ENCODE data around the gene SERF2.

The SERF2 gene

DNA sequence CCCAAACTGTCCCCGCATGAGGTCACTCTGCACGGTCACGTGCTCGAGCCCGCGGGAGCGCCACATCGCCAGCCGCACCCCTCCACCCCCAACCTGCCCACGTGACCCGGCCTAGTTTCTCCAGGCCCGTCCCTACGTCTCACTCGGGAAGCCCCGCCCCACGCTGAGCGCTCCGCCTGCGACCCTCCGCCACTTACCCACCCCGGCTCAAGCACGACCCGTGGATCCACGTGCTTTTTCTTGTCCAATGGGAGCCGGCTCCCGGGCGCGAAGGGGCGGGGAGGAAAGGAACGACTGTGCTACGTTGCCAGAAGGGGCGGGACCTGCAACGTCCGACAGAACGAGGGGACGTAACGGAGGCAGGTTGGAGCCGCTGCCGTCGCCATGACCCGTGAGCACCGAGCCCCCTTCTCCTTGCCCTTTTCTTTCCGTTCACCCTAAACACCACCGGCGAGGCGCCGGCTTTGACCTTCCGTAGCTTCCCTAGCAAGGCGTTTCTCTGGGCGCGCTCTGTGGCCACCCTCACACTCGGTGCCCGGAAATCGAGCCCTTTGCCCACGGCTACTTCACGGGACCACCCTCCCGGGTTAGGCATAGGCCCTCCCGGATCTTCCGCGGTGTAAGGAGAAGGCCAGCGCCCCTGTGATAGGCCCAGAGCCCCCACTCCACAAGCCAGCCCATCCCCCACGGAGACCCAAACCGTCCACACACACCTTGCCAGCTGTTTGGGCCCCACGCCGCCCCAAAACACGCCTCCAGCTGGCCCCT is at the start of gene SERF2:
TSS of gene SERF2 (plus strand) at position 328 of the 768 bp plus-strand sequence. CDS start at position 385, 57 bp downstream.
- peak; percentile 100 for DNase-seq (ENCODE audit: low read depth in 3 of 3)

DNA sequence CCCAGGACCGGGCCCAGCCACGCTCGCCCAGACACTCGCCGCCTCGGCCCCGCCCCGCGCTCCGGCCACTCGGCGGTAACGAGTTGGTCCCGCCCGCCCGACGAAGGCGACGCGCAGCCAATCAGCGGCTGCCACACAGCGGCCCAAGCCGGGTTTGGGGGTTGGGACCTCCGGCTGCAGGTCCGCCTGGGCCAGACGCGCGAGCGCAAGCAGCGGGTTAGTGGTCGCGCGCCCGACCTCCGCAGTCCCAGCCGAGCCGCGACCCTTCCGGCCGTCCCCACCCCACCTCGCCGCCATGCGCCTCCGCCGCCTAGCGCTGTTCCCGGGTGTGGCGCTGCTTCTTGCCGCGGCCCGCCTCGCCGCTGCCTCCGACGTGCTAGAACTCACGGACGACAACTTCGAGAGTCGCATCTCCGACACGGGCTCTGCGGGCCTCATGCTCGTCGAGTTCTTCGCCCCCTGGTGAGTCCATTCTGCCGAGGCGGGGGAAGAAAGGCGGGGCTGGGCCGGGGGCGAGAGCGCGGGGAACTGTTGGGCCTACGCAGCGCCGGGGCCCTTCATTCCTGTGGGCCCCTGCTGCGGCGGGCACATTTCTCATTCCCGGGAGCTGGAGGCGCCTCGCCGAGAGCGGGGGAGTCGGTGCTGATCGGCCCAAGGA is 45.7 kb upstream of the SERF2 start, which contains the start of gene PDIA3:
TSS of gene PDIA3 (plus strand) at position 194 of the 658 bp plus-strand sequence. CDS start at position 296, 102 bp downstream.
- peak; percentile 75 to 84 (median 80) for DNase-seq (ENCODE audit: low read depth in 3 of 3)

DNA sequence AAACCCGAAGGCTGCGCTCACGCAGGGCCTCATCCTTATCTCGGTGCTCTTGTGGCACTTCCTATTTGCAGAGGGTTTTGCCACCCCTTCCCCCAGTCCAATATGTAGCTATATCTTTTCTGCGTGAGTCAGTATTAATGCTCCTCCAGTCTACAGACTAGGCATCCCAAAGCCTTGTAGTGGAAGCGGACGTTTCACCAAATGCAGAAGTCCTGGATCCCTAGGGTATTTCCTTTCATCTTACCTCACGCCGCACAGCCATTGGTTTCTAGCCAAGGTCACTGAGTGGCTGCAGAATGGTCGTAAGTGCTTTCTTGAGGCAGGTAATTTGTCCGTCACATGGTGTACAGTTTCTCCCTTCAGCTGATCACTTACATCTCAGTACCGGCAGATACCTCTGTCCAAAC is 45.2 kb upstream of the SERF2 start:
- DNase-seq (ENCODE audit: low read depth in 3 of 3) = peak in 1 of 3 donors; percentile 7

DNA sequence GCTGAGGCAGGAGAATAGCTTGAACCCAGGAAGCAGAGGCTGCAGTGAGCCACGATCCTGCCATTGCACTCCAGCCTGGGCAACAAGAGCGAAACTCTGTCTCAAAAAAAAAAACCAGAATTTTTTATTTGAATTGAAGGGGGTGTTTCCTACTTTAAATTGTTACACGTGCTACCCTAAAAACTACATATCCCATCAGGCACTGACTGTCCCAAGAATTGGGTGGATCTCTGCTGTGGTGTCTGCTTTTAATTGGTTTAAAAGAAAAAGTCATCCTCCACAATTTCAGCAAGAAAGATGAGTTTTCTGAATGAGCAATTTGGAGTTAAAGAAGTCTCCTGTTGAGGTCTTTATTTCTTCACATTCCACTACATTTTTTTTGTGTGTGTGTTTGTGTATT is 43.7 kb upstream of the SERF2 start:
- no peak for DNase-seq (ENCODE audit: low read depth in 3 of 3)

DNA sequence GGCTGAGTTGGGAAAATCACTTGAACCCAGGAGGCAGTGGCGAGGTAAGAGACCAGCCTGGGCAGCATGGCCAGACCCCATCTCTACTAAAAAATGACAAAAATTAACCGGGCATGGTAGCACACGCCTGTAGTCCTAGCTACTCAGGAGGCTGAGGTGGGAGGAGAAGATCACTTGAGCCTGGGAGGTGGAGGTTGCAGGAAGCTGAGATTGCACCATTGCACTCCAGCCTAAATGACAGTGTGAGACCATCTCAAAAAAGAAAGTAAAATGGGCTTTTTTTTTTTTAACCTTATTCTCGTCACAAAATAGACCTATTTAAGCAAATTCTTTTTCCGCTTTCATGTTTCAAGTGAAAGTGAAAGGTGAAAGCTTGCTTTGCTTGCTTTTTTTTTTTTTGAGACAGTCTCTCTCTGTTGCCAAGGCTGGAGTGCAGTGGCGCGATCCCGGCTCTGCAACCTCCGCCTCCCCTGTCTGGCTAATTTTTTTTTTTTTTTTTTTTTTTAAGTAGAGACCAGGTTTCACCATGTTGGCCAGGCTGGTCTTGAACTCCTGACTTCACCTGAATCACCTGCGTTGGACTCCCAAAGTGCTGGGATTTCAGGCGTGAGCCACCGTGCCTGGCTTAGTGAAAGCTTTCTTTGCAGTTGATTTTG is 42.3 kb upstream of the SERF2 start:
- peak in 1 of 3 donors; percentile 23 for DNase-seq (ENCODE audit: low read depth in 3 of 3)

DNA sequence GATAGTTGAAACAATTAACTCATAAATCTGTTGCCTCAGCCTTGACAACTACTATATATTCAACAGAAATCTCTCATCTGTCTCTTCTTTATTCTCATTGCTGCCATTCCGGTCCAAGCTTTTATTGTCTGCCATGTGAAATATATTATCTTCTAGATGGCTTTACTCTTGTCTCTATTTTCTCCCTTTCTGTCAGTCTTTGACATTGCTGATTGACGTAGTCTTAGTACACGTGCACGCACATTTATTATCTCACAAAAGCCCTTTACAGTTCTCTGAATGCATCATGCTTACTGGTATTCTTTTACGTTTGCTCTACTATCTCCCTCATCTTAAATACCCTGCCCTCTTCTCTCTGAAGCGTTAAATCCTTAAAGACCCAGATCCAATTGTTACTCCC is 40.2 kb upstream of the SERF2 start:
- no peak for DNase-seq (ENCODE audit: low read depth in 3 of 3)

DNA sequence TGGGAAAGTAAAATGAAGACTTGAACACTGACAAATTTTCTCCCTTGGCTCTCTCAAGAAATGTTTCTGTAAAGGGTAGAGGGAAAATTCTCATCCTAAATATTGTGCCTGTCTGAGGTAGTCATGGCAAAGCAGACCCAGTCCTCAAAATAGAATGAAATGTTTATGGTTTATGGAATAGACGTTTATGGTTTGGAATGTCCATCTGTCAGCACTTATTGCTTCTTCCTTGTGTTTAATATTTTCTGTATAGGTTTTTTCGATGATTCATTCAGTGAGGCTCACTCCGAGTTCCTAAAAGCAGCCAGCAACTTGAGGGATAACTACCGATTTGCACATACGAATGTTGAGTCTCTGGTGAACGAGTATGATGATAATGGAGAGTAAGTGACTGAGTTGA is 29.3 kb upstream of the SERF2 start:
- no peak for DNase-seq (ENCODE audit: low read depth in 3 of 3)

DNA sequence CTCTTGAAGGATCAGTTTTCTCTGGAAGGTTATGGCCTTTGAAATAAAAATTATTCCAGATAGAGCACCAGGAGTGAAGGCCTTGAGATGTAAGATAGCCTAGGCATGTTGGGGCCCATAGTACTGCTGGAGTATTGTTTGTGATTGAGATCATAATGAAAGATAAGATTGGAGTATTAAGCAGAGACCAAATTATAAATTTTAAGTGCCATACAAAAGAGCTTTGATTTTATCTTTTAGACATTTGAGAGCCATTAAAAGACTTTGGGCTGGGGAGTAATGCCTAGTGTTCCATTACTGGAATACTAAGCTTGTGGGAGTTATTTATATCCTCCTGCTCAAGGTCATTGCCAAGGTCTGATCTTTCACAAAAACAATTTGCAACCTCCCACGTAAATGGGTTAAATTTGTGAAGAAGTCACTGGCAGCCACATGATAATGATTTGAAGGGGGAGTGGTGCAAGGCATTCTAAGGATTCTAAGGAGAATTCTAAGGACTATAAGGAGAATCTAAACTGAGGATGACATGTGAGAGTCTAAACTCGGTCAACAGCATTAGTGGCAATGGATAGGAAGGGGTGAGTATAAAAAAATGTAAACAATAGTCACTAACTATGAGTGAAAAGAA is 28.2 kb upstream of the SERF2 start:
- DNase-seq (ENCODE audit: low read depth in 3 of 3) = no peak

DNA sequence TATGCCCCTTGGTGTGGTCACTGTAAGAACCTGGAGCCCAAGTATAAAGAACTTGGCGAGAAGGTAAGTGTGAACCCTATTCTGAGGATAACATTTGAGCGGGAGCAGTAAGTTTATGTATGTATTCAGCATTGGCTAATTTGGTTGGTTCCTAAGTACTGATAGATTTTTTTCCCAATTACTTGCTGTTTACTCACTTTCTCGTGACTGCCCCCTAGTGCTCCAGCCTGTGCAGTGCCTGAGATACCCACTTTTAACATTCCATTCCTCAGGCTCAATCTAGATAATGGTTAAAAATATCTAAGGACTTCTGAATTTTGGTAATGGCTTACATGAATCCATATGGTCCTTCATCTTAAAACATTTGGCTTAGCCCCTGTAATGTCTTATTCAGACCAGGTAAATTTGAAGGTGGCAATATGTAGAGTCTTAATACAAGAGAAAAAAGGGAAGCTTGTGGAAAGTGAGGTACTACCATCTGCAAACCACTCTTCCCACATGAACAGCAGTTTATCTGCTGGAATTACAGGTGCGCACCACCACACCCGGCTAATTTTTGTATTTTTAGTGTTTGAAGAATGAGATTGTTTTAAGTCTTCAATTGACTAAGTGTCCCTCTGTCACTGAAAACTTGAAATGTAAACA is 22.4 kb upstream of the SERF2 start:
- peak in 1 of 3 donors; percentile 50 for DNase-seq (ENCODE audit: low read depth in 3 of 3)

DNA sequence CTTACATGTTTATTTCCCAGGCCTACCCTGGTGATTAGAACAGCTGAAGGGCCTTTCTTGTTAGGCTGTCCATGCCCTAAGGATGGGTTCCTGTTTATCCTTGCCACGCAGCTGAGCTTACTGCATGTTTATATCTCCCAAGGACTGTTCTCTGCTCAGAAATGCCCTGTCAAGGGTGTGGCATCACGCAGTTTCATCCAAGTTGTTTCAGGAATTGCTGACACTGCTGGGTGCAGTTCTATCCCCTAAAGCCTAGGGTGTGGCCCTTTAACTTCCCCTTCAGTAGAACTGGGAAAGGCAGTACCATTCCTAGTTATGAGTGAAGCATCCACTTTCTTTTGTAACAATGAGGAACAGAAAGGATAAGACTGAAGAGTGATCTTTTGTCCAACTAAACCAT is 20.3 kb upstream of the SERF2 start:
- no peak for DNase-seq (ENCODE audit: low read depth in 3 of 3)

DNA sequence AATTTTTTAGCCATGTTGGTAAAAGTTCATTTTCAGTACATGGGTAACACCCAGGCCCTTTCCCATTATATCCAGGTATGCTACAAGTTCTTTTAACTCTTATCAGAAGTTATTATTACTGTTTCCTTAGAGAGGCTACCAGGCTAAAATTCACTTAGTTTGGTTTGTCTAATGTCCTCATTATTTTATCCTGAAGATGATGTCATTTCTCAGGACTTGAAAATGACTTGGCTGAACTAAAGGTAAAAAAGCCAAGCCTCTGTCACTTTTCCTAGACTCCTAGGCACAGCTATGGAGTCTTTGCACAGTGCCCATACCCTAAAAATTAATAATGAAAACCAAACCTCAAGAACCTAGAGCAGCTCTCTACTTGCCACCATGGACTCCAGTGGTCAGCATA is 19.5 kb upstream of the SERF2 start:
- no peak for DNase-seq (ENCODE audit: low read depth in 3 of 3)

DNA sequence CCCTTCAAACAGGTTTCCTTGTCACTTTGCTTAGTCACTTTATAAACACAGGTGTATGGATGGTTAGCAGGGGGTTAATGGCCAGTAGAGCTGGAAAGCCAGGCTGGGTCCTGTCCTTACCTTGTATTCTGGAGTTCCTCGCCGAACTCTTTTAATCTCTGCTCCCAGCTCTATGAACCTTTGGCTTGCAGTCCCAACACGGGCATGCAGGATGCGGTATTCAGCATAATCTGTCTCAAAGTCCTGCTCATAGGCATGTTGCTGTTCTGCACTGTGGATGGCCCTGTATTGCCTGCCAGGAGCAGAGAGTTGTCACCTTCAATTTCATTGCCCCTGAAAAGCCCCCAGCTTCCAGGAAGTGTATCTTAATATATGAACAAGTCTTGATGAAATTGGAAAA is 18.1 kb upstream of the SERF2 start:
- no peak for DNase-seq (ENCODE audit: low read depth in 3 of 3)

DNA sequence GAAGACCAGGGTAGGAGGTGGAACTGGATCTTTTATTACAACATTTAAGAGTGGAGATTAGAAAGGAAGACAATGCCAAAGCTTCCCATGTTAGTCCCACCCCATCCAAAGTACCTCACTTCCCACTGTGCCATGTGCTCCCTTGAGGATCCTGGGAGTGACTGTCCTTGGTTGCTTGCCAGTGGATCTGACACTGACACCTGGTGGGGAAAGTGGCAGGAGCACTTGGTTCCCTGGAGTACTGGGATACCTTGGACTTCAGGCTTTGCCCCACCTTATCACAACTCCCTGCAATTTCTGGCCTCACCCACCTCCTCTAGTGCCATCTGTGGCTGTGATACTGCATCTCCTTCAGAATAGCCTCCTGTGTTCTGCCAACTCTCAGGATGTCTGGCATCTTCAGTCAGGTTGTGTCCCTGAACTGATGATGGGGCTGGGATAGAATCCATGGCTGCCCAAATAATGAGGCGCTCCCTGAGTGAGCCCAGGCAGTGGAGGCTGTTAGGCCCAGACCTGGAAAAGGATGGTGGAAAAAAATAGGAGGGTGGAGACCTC is 16.6 kb upstream of the SERF2 start:
- no peak for DNase-seq (ENCODE audit: low read depth in 3 of 3)

DNA sequence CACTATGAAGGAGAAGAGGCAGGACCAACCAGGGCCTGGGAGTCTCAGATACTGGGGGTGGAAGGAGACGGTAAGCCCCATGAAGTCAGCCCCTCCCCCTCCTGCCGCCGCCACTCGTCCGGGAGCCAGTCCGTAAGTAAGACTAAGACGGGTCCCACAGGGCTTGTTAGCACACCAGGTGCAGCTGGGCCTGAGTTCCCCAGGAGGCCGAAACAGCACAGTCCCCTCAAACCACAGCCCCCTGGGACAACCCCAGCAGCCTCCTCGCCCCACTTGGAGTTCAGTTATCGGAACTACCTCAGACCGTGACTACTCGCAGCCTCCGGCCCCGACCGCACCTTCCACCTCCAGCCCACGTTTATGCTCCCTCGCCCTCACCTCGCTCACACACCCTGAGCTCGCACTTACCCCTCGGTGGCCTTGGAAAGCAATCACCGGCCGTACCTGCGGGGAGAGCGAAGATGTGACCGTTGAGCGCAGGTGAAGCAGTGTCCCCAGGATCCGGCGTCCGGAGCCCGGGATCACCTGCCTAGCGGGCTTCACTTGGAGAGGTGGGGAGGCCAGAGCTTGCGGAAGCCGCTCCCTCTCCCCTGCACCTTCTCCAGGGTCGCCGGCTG is 15.9 kb upstream of the SERF2 start:
- no peak for DNase-seq (ENCODE audit: low read depth in 3 of 3)

DNA sequence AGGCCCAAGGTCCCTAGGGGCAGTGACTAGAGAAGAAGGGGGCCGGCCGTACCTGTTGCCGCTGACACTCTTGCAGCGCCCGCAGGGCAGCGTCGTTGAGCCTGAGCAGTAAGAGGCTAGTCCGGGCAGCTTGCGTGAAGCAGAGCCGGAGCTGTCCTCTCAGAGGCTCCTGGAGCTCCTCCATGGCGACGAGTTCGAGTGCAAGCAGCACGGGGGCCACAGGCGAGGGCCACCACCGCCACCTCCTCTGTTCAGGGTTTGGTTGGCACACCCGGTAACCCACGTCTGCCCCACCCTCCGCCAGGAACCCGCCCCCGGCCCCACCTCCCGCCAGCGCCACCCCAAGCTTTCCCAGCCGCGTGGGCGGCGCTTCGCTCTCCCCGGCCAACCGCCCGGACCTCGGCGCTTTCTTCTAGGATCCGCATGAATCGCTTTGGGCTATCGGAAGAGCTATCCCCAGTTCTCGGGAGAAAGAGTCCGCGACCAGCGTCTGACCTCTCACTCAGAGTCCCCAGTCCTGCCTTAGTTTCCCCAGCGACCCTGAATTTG is 15.3 kb upstream of the SERF2 start, which contains the start of gene ELL3:
TSS of gene ELL3 (minus strand) at position 249 of the 549 bp plus-strand sequence. CDS start at position 184, 65 bp downstream.
- DNase-seq (ENCODE audit: low read depth in 3 of 3) = peak; percentile 57 to 75 (median 63)

DNA sequence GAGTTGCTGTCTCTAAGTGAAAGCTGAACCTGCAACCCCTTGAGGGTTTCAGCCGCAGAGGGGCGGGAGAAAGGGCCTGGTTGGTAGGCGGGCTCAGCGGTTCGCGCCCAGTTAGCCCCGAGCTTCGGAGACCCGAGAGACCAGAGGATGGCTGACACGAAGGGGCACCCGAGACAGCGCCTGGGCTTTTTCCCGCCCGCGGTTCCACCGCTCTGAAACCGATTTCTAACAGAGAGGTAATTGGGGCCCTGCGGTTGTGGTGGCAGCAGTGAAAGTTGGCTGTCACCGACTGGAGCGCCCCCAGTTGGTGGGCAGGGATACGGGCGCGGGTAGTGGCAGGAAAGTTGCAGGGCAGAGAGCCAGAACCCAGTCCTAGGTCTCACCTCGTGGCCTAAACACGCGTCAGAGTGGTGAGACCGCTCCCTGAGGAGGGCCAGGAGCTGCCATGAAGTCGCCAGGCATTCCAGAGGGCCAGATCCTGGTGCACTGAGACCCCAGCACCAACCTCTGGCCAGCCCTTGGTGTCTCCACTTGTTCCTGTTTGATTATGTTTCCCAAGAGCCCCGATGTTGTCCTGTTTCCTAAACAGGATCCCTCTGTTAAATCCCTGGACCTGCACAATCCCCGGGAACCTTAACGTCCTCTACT is 14.7 kb upstream of the SERF2 start:
- peak; percentile 74 to 87 (median 83) for DNase-seq (ENCODE audit: low read depth in 3 of 3)

DNA sequence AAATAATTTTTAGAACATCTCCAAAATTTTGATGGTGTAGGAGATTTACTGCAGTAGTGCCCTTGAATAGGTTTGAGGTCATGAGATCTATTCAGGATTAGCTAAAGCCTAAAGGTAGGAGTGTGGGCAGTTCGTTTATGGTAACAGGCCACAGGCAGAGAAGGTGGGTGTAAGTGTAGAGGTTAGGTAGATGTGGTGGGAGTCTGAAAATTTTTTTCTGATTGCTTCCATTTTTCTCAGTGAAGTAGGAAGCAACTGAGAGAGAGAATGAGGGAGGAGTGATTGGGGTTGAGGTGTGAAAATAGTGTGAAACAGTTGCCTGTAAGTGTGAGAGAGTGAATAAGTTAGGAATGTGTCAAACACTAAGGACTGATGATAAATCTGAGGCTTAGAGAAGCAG is 13.1 kb upstream of the SERF2 start:
- no peak for DNase-seq (ENCODE audit: low read depth in 3 of 3)

DNA sequence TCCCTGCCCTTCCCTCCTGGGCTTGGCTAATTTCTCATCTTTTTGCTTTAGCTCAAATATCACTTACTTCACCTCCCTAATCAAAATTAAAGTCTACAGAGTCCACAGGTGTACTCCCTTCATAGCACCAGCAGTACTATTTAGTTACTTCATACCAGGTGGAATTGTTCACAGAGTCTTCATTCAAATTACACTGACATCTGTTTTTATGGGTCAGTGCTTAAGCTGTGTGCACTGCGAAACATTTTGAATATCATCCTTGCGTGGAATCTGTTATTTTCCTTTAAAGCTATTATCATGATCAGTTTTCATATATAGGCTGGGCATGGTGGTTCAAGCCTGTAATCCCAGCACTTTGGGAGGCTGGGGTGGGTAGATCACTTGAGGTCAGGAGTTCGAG is 2.7 kb upstream of the SERF2 start:
- no peak for DNase-seq (ENCODE audit: low read depth in 3 of 3)

DNA sequence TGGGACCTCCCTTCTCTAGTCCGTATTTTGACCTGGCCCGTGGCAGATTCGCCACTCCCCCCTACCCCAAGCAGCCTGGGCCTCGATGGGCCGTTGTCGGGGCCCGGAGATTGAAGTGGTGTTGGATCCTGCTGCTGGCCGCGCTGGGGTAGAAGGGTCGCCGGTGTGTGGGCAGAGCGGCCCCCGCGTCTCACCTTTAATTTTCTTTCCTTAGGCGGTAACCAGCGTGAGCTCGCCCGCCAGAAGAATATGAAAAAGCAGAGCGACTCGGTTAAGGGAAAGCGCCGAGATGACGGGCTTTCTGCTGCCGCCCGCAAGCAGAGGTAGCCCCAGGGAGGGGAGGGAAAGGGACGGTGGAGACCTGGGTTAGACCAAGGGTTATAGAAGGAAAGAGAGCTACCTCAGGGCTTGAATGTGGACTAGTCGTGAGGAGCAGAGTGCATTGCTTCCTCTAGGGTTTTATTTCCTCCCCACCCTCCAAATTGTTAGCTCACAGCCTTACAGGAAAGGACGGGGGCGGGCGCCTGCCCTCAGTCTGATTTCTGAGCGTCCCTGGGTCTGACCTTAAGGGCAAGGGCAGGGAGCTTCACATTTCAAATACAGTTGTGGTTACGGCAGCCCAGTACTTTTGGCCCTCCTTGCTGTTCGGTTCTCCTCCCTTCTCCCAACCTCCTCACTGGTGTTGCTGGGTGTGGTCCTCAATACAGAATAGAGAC is 799 bp downstream of the SERF2 start:
- no peak for DNase-seq (ENCODE audit: low read depth in 3 of 3)

Data from stimulated activated CD4-positive, alpha-beta T cell treated with anti-CD3 and anti-CD28 coated beads, TNF-alpha, amount 100 ng/mL, for 48 hours (primary cell).